GM18909 (cell line): ENCODE measurements around the gene SCN2A.

Experiments used
- ATAC-seq: cut with Tn5 transposase; IDR thresholded peaks from one replicate; pipeline ENCODE4 v1.9.1; 2021; ENCODE audit warnings: mild to moderate bottlenecking; ENCODE audit not compliant: unreplicated experiment, poor library complexity

SCN2A gene

DNA sequence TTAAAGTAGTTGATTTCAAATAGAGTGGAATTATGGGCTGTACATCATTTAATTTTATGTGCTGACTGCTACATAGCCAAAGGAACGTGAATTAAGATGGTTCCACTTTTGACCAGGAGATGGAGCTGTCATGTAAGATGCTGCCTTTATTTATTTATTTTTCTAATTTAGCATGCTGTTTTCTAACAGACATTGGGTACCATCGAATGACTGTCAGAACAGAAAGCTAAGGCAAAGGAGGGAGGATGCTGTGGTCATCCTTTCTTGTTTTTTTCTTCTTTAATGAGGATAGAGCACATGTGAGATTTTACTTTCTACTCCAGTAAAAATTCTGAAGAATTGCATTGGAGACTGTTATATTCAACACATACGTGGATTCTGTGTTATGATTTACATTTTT lies at the start of gene SCN2A:
SCN2A (plus strand) TSS at position 185 of the 400 bp plus-strand sequence. CDS start 56,410 bp downstream, outside the sequence.
- ATAC-seq: peak; percentile 77

DNA sequence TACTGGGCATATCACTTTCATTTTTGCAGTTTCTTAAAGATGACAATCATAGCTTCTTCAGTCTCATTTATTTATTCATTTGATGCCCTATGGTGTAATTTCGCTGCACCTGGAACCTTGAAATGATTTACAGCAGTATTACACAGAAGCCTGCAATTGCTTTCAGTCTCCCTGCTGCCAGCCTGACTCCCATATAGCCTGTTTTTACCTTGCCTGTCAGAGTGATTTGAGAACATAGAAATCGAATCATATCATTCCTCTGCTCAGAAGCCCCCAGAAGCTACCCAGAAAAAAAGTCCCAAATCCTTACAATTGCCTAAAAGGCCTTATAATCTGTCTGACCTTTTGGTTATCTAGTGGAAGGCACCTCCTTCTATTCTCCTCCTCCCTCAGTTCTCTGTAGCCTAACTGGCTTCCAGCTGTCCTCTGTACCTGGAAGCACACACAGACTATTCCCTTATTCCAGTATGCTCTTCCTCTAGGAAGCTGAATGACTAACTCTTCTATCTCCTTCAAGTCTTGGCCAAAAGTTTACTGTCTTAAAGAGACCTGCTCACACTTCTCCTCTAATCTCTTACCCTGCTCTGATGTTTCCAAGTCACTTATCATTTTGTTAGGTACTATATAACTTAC lies 48.0 kb upstream of the SCN2A start:
- ATAC-seq: no peak

- ATAC-seq: peak; percentile 46
Observed at GRCh38 chr2:165192729-165193128, 46.5 kb upstream of the SCN2A start.

DNA sequence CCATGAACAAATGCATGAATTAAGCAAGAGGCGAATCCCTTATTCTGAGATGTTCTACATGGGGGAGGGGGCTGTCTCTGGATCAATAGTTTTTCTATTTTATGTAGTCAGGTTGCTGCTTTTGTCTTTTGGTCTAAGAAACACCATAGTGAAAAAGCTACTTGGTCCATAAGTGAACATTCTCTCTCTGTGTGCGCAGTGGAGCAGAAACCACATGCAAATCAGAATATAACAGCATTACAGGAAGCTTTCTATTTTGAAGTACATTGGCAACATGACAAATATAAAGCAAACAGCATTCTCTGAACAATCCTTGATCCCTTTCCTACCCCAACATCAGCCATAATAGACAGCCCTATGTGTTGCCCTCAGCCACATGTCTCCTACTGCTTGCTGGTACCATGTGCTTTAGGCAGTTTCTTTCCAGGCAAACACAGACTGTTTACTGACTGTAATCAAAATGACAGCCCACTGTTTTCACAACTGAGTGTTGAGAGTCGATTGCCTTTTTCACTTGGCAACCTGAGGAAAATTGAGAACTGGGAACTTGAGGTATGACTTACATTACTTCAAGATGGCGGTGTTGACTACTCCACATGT lies 45.9 kb upstream of the SCN2A start:
- ATAC-seq: peak; percentile 97

DNA sequence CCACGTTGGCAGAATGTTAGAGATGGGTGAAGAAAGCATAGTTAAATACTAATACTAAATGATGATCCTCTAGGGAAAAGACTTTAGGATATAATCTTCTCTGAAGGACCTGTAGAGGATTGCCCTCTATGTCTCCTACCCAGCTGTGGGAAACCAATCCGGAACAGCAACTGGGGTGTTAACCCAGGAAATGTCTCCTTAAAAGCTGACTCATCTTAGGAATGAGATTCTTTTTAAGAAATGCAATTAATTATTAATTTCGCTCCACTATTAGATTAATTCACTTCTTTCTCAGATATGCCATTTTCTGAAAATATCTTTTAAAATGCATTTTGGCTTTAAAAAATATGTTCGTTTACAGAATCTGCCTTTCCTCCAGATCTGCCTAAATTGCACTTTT lies 42.8 kb upstream of the SCN2A start:
- ATAC-seq: no peak

DNA sequence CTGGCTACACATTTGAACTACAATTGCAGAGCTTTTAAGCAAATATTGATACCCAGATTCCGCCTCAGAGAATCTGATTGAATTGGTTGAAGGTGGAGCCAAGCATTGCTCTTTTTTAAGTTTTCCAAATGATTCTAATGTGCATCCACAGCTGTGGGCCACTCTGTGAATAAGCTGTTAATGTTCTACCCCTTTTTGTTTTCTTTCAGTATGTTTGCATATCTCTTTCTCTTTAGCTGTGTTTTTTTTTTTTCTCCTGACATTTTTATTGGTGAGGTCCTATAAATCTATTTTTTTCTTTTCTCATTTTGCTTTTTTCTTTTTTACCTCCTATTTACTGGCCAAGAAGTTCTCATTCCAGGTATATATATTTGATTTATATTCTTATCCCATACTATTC lies 41.9 kb upstream of the SCN2A start:
- ATAC-seq: no peak

GRCh38 chr2:165198181-165198580 lies 41.0 kb upstream of the SCN2A start:
- ATAC-seq: no peak

DNA sequence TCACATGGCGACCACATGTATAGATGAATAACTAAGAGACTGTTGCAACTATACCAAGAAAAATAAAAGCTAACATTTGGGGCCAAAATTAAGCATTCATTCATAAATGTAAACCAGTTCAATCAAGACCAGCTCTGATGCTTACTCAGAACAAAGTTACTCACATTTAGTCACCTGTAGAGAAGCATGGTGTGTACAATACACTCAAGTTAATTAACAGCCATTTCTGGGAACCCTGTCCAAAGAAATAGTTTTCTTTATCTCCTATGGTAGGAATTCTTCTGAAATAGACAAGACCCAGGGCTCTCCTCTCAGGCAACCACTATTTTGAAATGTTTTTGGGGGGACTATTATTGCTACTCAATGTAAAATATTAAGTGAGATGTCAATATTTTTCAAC lies 37.0 kb upstream of the SCN2A start:
- ATAC-seq: no peak

DNA sequence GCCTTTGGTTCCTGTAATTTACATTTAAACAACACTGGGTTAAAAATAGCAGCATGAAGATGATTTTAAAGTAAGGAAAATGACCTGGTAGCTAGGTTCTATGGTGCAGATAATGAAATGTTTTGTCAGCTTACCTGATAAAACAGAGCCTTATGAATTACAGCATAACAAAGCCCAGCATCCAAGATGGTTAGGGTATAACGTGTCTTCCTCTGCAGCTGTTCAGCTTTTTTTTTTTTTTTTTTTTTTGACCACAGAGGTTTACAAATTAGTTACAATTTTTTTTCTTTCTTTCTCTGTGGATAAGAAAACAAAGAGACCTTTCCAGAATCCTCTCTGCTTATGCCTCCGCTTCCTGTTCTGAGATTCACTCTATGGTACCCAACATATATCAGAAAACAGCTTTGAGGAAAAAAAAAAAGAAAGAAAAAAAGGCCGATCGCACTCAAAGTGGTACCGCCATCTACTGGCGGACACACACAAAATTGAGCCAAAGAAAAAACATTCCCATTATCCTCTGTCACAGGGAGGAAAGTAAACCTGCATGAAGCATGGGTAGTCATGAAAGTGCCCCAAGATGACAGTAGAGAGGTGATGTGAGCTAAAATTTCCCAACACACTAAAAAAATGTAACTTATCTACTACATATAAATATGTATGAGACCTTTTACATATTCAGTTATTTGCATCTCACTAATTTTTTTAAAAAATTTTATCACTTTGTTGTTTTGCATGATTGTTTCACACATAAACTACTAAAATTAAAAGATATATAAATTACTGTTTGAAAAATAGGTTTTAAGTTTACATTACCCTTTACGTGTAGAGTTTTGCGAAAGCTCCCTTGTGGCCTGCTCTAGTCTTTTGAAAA lies 35.3 kb upstream of the SCN2A start, which contains the start of gene SCN3A:
SCN3A (minus strand) TSS at position 362 of the 871 bp plus-strand sequence. CDS start 27,656 bp downstream, outside the sequence.
- ATAC-seq: peak; percentile 62

DNA sequence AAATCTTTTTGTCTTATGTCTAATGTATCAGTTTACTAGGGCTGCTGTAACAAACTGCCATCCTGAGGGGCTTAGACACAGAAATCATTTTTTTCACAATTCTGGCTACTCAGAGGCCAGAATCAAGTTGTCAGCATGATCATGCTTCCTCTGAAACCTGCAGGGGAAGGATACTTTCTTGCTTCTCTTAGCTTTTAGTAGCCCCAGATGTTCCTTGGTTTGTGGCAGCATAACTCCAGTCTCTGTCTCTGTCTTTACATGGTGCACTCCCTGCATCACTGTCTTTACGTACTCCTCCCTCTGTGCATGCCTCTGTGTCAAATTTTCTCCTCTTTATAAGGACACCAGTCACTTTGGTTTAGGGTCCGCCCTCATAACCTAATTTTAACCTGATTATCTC lies 33.3 kb upstream of the SCN2A start:
- ATAC-seq: no peak

GRCh38 chr2:165208094-165208493 lies 31.1 kb upstream of the SCN2A start:
- ATAC-seq: no peak

DNA sequence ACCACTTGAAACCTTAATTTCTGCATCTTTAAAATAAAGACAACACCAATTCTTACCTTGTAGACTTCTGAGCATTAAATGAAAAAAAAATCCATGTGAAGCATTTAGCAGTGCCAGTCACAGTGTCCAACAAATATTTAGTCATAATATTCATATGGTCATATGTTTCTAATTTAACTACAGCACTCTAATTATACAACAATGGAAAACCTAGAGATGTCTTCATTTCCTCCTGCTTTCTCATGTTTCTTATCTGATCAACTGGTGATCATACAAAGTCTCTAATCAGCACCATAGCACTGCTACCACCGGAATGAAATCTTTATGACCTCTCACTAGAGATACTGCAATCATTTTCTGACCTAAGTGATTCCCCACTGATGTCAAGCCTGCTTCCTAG lies 25.1 kb upstream of the SCN2A start:
- no peak for ATAC-seq

GRCh38 chr2:165219481-165219880 lies 19.7 kb upstream of the SCN2A start:
- no peak for ATAC-seq

DNA sequence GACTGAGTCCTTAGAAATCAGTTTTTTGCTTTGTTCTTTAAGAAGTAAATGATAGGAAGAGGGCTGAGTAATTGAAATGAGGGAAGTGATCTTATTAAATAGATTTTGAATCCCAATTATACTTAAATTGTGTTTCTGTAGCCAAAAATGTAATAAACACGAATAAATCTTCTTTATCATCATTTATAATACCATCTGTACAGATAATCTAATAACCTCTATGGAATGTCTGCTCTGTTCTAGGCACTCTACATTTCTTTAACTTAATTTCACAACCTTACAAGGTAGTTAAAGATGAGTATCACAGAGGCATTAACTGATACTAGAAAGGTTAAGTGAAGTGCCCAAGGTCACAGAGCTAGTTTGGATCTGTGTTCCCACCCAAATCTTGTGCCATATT lies 14.3 kb upstream of the SCN2A start:
- no peak for ATAC-seq

- no peak for ATAC-seq
Observed at GRCh38 chr2:165227571-165227970, 11.6 kb upstream of the SCN2A start.

GRCh38 chr2:165237056-165237455 lies 2.2 kb upstream of the SCN2A start:
- no peak for ATAC-seq

DNA sequence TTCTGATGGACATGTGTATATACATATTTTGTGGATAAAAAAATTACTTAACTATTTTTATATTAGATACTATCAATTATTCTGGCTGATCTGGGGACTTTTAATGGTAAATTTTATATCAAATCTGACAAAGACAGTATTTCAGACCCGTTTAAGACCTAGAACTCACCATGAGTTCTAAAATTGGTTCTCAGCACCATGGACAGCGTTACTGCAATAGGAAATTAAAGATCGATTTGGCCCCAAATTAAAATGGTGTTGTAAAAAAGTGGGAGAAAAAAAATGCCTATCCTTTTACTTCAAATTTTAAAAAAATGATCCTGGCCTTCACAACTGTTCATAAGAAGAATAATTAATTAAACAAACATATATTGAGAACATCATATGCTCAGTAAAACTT lies 919 bp upstream of the SCN2A start:
- ATAC-seq: no peak

DNA sequence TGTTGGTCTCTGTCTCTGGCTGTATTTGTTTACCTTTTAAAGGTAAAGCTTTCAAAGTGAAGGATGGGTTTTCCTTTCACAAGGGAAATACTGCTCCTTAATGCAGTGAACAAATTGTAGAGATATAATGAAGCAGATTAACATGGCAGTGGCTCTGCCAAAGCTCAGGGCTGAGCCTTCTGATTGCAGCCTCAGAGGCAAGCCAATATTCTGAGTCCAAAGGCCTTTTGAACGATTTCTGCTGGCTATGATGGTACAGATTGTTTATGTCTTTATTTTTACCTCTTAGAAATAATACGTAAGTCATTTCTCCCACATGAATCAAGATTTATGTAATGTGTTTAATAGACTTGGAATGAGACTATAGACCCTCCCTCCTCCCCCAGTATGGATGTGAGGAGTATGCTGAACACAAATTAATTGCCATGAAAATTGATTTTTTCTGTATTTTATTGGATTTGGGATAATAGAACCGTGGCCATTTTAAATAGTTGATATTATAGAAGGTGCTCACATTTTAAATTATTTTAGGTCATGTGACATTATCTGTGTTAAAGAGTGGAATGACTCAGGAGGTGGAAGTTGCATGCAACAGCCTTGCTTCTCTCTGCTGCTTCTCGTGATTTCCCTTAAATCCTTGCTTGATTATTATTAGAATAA lies 772 bp downstream of the SCN2A start:
- no peak for ATAC-seq

- ATAC-seq: no peak
Observed at GRCh38 chr2:165240916-165241315, 1.7 kb downstream of the SCN2A start.

- no peak for ATAC-seq
Observed at GRCh38 chr2:165245081-165245793, 6.0 kb downstream of the SCN2A start.
